ENCODE data around the gene GALNT18.

Gene GALNT18

DNA sequence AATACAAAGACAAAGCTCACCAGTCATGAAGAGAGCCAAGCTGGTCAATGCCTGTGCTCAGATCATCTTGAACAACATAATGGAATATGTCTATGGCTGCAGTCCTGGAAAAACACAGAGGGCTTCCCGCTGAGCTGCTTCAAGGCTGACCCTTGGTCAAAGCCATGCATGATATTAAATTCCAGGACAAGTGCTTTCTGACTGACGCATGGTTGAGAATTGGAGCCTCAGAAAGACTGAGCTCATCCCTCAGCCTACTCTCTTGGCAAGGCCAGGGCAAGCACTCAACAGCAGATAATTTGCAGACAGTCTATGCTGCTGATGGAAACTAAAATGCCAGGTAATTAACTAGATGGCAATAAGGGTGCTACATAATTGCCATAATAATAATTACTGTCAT lies 89.2 kb downstream of the GALNT18 start:
- DNase-seq (ENCODE audit: low read depth, low spot score): peak; percentile 36

DNA sequence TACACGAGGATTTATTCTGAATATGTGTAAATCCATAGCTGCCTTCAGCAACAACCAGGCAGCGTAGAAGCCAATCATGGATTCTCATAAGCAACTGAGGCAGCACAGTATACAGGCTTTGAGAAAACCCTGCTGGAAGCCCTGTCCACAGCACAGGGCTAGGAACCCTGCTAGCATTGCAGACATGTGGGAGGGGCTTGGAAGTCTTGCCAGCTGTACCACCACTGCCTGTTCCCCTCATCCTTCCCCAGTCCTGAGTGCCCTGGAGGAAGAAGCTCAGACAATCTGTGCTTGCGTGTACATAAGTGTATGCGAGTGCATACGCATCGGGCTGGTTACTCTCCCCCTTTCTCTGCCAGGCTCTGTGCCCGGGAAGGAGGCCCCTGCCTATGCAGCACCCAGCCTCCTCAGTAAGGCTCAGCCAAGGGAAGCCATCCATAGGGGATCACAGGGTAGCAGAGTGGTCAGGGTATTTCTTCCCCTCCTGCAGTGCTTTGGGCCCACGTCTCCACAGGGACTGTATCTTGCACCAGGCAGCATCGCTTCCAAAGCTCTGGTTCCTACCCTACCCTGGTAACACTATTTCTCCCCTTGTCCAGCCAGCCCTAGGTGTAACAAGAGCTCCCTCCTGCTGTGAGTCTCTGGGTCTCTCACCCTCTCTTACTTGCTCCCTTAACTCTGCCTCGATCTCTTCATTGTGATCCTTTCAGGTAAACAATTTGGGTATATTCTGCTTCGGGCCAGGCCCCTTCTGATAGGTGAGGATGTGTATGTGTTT lies 90.5 kb downstream of the GALNT18 start:
- DNase-seq (ENCODE audit: low read depth, low spot score): no peak

DNA sequence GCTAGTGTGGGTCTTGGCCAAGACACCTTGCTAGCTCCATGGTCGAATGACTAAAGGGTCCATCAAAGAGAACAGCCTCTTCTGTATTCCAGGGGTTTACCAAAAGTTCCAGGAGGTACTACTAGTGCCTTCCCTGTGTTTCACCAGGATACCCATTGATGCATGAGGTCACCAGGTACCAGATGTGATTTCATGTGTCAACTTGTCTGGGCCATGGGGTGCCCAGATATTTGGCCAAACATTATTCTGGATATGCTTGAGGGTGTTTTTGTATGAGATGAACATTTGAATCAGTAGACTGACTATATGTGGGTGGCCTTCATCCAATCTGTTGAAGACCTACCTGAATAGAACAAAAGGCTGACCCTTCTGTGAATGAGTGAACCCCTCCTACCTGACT lies 92.8 kb downstream of the GALNT18 start:
- no peak for DNase-seq (ENCODE audit: low read depth, low spot score)

DNA sequence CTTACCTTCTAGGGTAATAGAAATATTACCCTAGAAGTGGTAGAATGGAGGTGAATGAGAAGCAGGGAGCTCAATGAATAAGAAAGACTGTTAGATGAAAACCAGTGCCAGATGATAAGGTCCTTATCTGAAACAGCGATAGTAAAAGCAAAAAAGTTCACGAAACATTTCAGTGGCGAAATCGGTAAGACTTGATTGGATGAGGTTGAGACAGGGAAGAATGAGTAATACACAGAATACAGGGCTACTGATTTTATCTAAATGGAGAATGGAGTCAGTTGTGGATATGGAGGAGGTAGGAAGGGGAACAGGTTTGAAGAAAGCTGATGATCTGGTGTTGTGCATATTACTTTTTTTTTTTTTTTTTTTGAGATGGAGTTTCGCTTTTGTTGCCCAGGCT lies 96.5 kb downstream of the GALNT18 start:
- DNase-seq (ENCODE audit: low read depth, low spot score): no peak

GRCh38 chr11:11524436-11525061 lies 97.3 kb downstream of the GALNT18 start:
- DNase-seq (ENCODE audit: low read depth, low spot score): no peak

DNA sequence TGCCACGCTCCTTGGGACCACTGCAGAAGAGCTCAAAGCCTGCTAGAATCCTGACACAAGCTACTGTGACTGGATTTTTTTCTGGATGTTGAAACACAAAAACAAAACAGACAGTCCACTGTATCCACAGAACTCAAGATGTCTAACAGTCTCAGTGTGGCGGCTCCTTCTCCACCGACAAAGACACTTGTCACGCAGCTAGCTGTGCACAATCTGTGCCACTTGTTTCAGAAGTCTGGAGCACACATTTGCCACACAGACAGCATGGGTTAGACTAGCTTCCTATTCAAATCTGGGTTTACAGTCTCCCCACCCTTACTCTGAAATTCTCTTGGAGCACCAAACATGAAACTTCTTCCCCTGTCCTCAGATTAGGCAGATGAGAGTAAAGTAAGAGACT lies 99.2 kb downstream of the GALNT18 start:
- no peak for DNase-seq (ENCODE audit: low read depth, low spot score)

DNA sequence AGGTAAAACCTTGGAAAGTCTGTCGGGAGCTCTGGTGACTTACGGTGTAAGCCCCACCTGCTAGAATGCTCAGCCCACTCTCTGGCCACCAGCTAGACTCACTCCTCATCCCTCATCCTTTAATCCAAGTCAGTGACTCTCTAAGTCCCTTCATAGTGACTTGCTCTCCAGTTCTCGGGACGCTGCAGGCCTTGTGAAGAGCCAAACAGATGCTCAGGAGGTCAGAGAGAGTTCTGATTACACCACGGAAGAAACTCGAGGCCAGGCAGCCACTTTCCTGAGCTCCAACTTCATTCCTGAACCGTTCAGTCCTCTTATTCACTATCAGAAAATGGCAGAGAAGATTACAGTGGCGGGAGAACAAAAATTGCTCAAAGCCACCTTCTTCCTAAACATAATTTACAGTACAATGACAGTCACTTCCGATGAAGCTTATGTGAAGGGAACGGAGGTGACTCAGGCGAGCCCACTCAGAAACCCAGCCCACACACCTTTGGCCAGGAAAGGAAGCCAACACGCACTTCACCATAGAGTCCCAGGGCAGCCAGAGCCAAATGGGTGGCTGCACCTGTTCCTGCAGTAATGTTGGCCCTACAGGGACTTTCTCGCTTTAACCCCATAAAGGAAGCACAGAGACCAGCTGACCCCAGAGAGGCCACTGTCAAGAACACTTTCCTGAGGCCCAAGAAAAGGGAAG lies 100.4 kb downstream of the GALNT18 start:
- no peak for DNase-seq (ENCODE audit: low read depth, low spot score)

- DNase-seq (ENCODE audit: low read depth, low spot score): no peak
These were observed 101.4 kb downstream of the GALNT18 start for GRCh38 chr11:11520231-11521015.

GRCh38 chr11:11519184-11519583 lies 102.6 kb downstream of the GALNT18 start:
- DNase-seq (ENCODE audit: low read depth, low spot score): no peak

- DNase-seq (ENCODE audit: low read depth, low spot score): no peak
These were observed 107.6 kb downstream of the GALNT18 start for GRCh38 chr11:11514246-11514645.

DNA sequence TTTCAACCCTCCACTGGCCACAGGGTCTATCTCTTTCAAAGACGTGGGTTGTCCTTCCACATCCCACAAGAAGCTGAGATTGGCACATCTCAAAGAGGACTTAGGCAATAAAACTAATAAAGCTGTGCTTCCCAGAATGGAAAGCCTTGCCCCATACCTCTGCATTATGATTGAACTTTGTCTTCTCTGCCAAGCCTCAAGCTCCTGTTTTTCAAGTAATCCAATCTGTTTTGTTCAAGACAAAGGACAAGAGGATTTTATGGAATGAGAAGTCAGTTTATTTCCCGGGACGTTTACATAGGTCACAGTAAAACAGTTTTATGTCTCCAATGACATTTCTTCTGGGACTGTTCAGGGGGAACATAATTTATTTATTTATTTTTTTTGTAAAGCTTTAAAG lies 108.4 kb downstream of the GALNT18 start:
- DNase-seq (ENCODE audit: low read depth, low spot score): no peak

- DNase-seq (ENCODE audit: low read depth, low spot score): no peak
These were observed 108.9 kb downstream of the GALNT18 start for GRCh38 chr11:11512929-11513328.

- no peak for DNase-seq (ENCODE audit: low read depth, low spot score)
These were observed 109.3 kb downstream of the GALNT18 start for GRCh38 chr11:11512502-11512901.

DNA sequence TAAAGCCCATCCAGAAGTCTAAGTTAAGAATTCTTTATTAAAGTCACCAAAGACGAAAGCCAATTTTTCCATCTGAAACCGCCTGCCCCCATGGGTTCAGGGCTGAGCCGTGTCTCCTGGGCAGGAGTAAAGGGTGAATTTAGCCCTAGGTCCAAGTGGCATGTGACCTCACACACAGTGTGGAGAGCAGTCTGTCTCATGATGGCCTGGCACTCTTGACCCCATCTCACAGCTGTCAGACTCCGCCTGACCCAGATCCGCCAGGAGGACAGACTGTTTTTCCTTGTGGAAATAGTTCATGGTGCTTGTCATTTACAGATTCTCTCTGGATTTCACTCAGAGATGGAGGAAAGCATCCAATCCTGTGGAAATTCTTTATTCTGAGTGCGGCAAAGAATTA lies 109.7 kb downstream of the GALNT18 start:
- DNase-seq (ENCODE audit: low read depth, low spot score): no peak

DNA sequence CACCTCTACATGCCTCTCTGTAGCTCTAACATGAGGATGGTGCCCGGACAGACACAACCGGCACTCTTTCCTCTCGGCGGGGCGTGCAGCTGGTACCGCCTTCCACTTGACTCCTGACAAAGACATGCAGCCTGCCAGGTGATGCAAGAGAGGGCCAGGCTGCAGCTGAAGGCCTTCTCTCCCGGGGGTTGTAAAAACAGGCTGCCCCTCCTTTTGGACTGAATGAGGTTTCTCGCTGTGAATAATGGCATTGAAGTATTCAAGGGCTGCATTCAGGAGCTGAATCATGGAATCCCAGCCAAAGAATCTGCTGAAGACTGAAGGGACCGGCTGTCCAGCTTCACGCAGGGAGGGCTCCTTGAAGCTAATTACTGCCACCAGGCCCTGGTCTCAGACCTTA lies 110.9 kb downstream of the GALNT18 start:
- DNase-seq (ENCODE audit: low read depth, low spot score): no peak

- DNase-seq (ENCODE audit: low read depth, low spot score): no peak
These were observed 116.1 kb downstream of the GALNT18 start for GRCh38 chr11:11505692-11506091.

DNA sequence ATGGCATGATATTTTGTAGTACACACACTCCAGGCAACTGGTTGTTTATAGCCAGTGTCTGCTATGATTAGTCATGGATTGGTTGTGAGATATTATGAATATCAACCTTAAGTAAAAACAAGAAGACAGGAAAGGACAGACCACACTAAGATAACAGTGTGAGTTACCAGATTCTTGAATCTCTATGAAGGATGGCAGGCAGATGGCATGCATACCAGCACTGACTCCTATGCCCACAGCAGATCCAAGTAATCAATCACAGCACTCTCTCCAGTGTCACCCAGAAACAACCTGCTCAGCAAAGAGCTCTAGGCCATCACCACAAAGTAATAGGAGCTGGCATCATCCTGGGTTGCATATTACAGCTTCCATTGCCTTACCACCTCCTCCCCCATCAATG lies 116.6 kb downstream of the GALNT18 start:
- no peak for DNase-seq (ENCODE audit: low read depth, low spot score)

GRCh38 chr11:11504071-11504470 lies 117.7 kb downstream of the GALNT18 start:
- DNase-seq (ENCODE audit: low read depth, low spot score): no peak

GRCh38 chr11:11502263-11502861 lies 119.4 kb downstream of the GALNT18 start:
- no peak for DNase-seq (ENCODE audit: low read depth, low spot score)

- no peak for DNase-seq (ENCODE audit: low read depth, low spot score)
These were observed 120.1 kb downstream of the GALNT18 start for GRCh38 chr11:11501546-11502262.
